ENCODE data around the gene TPRG1L.

TPRG1L gene

DNA sequence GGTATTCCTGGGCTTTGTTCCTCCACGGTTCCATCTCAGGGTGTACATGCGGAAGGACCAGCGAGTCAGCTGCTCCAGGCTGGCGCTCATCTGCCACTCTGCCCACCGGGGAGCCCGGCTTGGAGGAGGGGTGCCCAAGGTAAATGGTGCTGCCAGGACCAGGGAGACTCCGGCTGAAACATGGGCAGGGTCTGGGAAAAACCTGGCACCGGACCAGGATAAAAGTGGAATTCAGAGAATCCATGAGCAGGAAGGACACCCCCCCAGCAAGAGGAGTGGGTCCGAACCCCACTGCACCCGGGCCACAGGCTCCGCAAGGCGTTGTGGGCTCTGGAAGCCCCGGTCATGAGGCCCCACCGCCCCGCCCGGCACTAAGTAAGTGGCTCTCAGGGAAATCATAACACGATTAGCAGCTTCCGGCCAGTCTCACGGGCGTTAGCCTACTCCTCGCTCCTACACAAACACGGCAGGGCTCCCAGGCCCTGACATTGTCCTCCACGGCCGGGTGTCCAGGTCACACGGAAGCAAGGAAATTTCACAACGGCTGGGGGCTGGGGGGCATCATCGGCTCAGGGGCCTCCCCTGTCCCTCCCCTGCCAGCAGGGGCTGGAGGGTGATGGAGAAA, 34.6 kb upstream of the TPRG1L start:
- Histone ChIP-seq H3K9me3 (ENCODE audit: severe bottlenecking) (no peaks in the 10 kb centered on the region), H3K4me3 (ENCODE audit: severe bottlenecking) (no peak overlapping the region), H3K36me3 (ENCODE audit: low read depth) (no peaks in the 10 kb centered on the region), H3K27ac (ENCODE audit: poor library complexity, severe bottlenecking) (no peak overlapping the region), H3K4me1 (ENCODE audit: insufficient read depth, poor library complexity, severe bottlenecking) (no peaks in the 10 kb centered on the region), H3K27me3 (ENCODE audit: insufficient read depth, poor library complexity, severe bottlenecking) (no peaks in the 10 kb centered on the region)
- ATAC-seq (ENCODE audit: low read depth) = no peak
- TF ChIP-seq, protein P1, sequence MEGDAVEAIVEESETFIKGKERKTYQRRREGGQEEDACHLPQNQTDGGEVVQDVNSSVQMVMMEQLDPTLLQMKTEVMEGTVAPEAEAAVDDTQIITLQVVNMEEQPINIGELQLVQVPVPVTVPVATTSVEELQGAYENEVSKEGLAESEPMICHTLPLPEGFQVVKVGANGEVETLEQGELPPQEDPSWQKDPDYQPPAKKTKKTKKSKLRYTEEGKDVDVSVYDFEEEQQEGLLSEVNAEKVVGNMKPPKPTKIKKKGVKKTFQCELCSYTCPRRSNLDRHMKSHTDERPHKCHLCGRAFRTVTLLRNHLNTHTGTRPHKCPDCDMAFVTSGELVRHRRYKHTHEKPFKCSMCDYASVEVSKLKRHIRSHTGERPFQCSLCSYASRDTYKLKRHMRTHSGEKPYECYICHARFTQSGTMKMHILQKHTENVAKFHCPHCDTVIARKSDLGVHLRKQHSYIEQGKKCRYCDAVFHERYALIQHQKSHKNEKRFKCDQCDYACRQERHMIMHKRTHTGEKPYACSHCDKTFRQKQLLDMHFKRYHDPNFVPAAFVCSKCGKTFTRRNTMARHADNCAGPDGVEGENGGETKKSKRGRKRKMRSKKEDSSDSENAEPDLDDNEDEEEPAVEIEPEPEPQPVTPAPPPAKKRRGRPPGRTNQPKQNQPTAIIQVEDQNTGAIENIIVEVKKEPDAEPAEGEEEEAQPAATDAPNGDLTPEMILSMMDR (IDR thresholded peaks at IDR 0.05; ENCODE audit: poor library complexity, severe bottlenecking) = no peak
- no peak for DNase-seq (ENCODE audit: low spot score)

DNA sequence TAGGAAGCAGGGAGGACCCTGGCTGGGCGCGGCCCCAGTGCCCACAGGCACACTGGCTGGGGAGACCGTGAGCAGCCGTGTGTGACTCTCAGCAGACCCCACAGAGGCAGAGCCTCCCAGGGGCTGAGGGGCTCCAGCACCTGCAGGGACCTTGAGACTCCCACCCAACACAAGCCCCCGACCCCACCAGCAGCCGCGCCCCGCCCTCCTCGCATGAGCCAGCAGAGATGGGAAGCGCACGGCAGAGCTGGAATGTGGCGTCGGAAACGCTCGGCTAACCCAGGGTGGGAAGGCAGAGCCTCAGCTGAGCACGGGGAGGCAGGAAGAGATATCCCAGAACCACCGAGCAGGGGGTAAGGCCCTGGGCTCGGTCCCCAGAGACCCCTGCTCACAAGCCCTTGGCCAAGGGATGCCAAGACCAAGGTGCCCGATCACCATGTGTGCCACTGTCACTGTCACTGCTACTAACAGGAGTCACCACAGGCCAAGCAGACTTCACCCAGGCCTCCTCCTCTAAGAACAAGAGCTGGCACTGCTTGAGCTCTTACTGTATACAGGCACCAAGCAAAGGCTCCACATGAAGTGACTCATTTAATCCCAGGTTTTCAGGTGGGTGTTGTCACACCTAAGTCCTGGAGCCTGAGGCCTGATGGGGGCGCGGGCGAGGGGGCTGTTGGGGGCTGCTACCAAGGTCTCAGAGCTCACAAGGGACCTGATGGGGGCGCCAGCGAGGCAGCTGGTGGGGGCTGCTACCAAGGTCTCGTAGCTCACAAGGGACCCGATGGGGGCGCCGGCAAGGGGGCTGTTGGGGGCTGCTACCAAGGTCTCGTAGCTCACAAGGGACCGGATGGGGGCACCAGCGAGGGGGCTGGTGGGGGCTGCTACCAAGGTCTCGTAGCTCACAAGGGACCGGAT, 33.6 kb upstream of the TPRG1L start:
- no peak overlapping the region for H3K27ac ChIP-seq (ENCODE audit: poor library complexity, severe bottlenecking)
- H3K9me3 ChIP-seq (ENCODE audit: severe bottlenecking) = no peaks in the 10 kb centered on the region
- ATAC-seq (ENCODE audit: low read depth) = no peak
- no peaks in the 10 kb centered on the region for H3K36me3 ChIP-seq (ENCODE audit: low read depth)
- TF ChIP-seq, protein P1 (IDR thresholded peaks at IDR 0.05; ENCODE audit: poor library complexity, severe bottlenecking) = no peak
- H3K4me3 ChIP-seq (ENCODE audit: severe bottlenecking) = no peak overlapping the region
- DNase-seq (ENCODE audit: low spot score) = no peak
- no peaks in the 10 kb centered on the region for H3K4me1 ChIP-seq (ENCODE audit: insufficient read depth, poor library complexity, severe bottlenecking)
- no peaks in the 10 kb centered on the region for H3K27me3 ChIP-seq (ENCODE audit: insufficient read depth, poor library complexity, severe bottlenecking)

DNA sequence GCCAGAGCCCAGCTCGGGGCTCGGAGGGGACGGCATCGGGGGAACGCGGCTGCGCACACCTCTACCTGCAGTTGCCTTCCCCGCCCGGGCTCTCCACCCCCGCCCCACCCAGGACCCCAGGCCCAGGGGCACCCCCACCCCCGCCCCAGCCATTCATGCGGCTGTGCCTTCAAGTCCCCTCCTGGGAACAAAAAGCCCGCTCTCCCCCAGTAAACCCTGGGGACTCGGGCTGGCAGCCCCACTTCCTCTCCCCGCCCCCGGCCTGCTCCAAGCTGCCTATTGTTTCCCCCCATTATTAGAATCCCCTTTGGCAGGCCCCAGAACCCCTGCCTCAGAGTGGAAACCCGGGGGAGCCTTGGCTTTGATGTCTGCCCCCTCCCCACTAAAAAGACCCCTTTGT, 31.5 kb upstream of the TPRG1L start:
- no peak for DNase-seq (ENCODE audit: low spot score)
- ATAC-seq (ENCODE audit: low read depth) = no peak
- H3K4me3 ChIP-seq (ENCODE audit: severe bottlenecking) = no peak overlapping the region
- H3K27me3 ChIP-seq (ENCODE audit: insufficient read depth, poor library complexity, severe bottlenecking) = no peaks in the 10 kb centered on the region
- H3K27ac ChIP-seq (ENCODE audit: poor library complexity, severe bottlenecking) = no peak overlapping the region
- H3K36me3 ChIP-seq (ENCODE audit: low read depth) = no peaks in the 10 kb centered on the region
- TF ChIP-seq, protein P1 (IDR thresholded peaks at IDR 0.05; ENCODE audit: poor library complexity, severe bottlenecking) = no peak
- no peaks in the 10 kb centered on the region for H3K4me1 ChIP-seq (ENCODE audit: insufficient read depth, poor library complexity, severe bottlenecking)
- no peaks in the 10 kb centered on the region for H3K9me3 ChIP-seq (ENCODE audit: severe bottlenecking)

DNA sequence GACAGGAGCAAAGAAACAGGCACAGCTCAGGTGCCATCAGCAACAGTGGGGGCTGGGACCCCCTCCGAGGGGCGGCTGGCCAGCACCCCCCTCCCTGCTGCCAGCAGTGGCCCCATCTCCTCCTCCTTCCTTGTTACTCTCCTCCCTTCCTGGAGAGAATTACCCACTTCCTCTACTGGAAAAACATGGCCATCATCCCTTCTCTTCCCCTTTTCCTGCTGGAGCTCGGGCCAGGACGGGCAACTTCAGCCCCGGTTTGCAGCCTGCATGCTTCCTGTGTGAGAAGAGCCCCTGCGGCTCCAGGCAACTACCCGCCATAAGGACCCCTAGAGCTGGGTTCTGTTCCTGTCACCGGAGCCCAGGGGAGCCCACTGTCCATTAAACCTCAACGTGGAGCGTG, 31.1 kb upstream of the TPRG1L start:
- TF ChIP-seq, protein P1 (IDR thresholded peaks at IDR 0.05; ENCODE audit: poor library complexity, severe bottlenecking) = no peak
- H3K9me3 ChIP-seq (ENCODE audit: severe bottlenecking) = no peaks in the 10 kb centered on the region
- H3K27ac ChIP-seq (ENCODE audit: poor library complexity, severe bottlenecking) = no peak overlapping the region
- no peaks in the 10 kb centered on the region for H3K4me1 ChIP-seq (ENCODE audit: insufficient read depth, poor library complexity, severe bottlenecking)
- H3K4me3 ChIP-seq (ENCODE audit: severe bottlenecking) = no peak overlapping the region
- no peak for ATAC-seq (ENCODE audit: low read depth)
- H3K27me3 ChIP-seq (ENCODE audit: insufficient read depth, poor library complexity, severe bottlenecking) = no peaks in the 10 kb centered on the region
- DNase-seq (ENCODE audit: low spot score) = no peak
- no peaks in the 10 kb centered on the region for H3K36me3 ChIP-seq (ENCODE audit: low read depth)
